HEK293 (cell line): Measurements from ENCODE around the gene ZNF860.

Experiments used
- BCL11B ChIP-seq: fragments of 450-650 bp; formaldehyde crosslinking; IDR thresholded peaks from 2 replicates; pipeline ENCODE4 v1.5.1; 2016; ENCODE audit warnings: low read depth, missing biosample characterization, missing genetic modification characterization
- HIC1 ChIP-seq: fragments of 450-650 bp; formaldehyde crosslinking; IDR thresholded peaks from 2 replicates; pipeline ENCODE4 v1.5.1; 2016; ENCODE audit warnings: missing biosample characterization, missing genetic modification characterization
- IKZF3 ChIP-seq: fragments of 450-650 bp; IDR thresholded peaks from 2 replicates; pipeline ENCODE4 v1.5.0; 2018; ENCODE audit warnings: missing biosample characterization, mild to moderate bottlenecking, missing genetic modification characterization, moderate library complexity
- KLF16 ChIP-seq: fragments of 450-650 bp; formaldehyde crosslinking; IDR thresholded peaks from 2 replicates; pipeline ENCODE4 v1.5.1; 2017; ENCODE audit warnings: missing biosample characterization, missing genetic modification characterization
- PRDM2 ChIP-seq: fragments of 450-650 bp; formaldehyde crosslinking; IDR thresholded peaks from 2 replicates; pipeline ENCODE4 v1.5.1; 2016; ENCODE audit warnings: missing biosample characterization, missing genetic modification characterization, borderline replicate concordance
- SP2 ChIP-seq: fragments of 450-650 bp; formaldehyde crosslinking; IDR thresholded peaks from 2 replicates; pipeline ENCODE4 v1.5.1; 2016; ENCODE audit warnings: missing biosample characterization, missing genetic modification characterization
- WT1 ChIP-seq: fragments of 450-650 bp; formaldehyde crosslinking; IDR thresholded peaks from 2 replicates; pipeline ENCODE4 v1.5.1; 2016; ENCODE audit warnings: missing biosample characterization, missing genetic modification characterization
- ZBTB20 ChIP-seq: fragments of 450-650 bp; formaldehyde crosslinking; IDR thresholded peaks from 2 replicates; pipeline ENCODE4 v1.5.1; 2016; ENCODE audit warnings: missing biosample characterization, missing genetic modification characterization
- ZBTB48 ChIP-seq: fragments of 450-650 bp; formaldehyde crosslinking; IDR thresholded peaks from 2 replicates; pipeline ENCODE4 v1.5.1; 2016; ENCODE audit warnings: missing biosample characterization, missing genetic modification characterization
- ZBTB8A ChIP-seq: fragments of 450-650 bp; formaldehyde crosslinking; IDR thresholded peaks from 2 replicates; pipeline ENCODE4 v1.5.1; 2016; ENCODE audit warnings: missing biosample characterization, missing genetic modification characterization
- ZNF501 ChIP-seq: fragments of 450-650 bp; formaldehyde crosslinking; IDR thresholded peaks from 2 replicates; pipeline ENCODE4 v1.5.1; 2016; ENCODE audit warnings: missing biosample characterization, missing genetic modification characterization
- ZNF514 ChIP-seq: fragments of 450-650 bp; formaldehyde crosslinking; IDR thresholded peaks from 2 replicates; pipeline ENCODE4 v1.5.1; 2016; ENCODE audit warnings: missing biosample characterization, missing genetic modification characterization
- ZNF692 ChIP-seq: fragments of 450-650 bp; formaldehyde crosslinking; IDR thresholded peaks from 2 replicates; pipeline ENCODE4 v1.5.1; 2016; ENCODE audit warnings: missing biosample characterization, missing genetic modification characterization
- ZNF792 ChIP-seq: fragments of 450-650 bp; formaldehyde crosslinking; IDR thresholded peaks from 2 replicates; pipeline ENCODE4 v1.5.1; 2016; ENCODE audit warnings: missing biosample characterization, missing genetic modification characterization
- TF ChIP-seq, protein P1 (sequence below): fragments of 450-650 bp; formaldehyde crosslinking; IDR thresholded peaks from 2 replicates; pipeline ENCODE4 v1.5.1; 2016; ENCODE audit warnings: missing biosample characterization, missing genetic modification characterization, borderline replicate concordance
- TF ChIP-seq, protein P2 (sequence below): fragments of 450-650 bp; formaldehyde crosslinking; IDR thresholded peaks from 2 replicates; pipeline ENCODE4 v1.5.1; 2016; ENCODE audit warnings: missing biosample characterization, missing genetic modification characterization
- TF ChIP-seq, protein P3 (sequence below): fragments of 450-650 bp; formaldehyde crosslinking; IDR thresholded peaks from 2 replicates; pipeline ENCODE4 v1.5.1; 2016; ENCODE audit warnings: missing biosample characterization, missing genetic modification characterization
- TF ChIP-seq, protein P4 (sequence below): fragments of 450-650 bp; formaldehyde crosslinking; conservative IDR thresholded peaks from 2 replicates; pipeline ENCODE4 v1.5.1; 2016; ENCODE audit warnings: low read depth, missing biosample characterization, missing genetic modification characterization

ZNF860 gene

DNA sequence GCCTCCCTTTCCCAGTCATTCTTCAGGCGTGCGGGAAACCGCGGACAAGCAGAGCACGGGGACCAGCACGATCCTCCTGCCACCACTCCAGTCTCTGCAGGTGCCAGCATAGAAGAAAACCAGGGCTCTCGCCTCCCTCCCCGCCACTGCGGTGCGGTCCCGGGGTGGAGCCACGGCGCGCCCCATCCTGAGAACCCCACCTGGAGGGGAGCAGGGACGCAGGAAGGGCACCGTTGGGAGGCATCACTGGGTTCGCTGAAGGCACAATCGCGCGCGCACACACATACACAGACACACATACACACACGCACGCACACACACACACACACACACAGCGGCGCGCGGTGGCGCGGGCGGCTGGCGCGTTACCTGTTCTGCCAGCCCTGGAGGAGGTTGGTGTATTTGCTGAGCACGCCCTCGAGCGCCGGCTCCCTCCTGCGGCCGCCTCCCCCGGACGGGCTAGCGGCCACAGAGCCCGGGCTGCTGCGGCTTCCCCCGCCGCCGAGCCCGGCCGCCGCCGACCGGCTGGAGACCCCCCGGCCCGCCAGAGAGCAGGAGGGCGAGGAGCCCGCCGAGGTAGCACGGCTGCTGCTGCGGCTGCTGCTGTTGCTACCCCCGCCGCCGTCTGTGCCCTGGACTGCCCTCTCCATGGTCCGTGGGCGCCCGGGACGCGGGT is 882 bp upstream of the ZNF860 start (continued):
- TF ChIP-seq, protein P1, sequence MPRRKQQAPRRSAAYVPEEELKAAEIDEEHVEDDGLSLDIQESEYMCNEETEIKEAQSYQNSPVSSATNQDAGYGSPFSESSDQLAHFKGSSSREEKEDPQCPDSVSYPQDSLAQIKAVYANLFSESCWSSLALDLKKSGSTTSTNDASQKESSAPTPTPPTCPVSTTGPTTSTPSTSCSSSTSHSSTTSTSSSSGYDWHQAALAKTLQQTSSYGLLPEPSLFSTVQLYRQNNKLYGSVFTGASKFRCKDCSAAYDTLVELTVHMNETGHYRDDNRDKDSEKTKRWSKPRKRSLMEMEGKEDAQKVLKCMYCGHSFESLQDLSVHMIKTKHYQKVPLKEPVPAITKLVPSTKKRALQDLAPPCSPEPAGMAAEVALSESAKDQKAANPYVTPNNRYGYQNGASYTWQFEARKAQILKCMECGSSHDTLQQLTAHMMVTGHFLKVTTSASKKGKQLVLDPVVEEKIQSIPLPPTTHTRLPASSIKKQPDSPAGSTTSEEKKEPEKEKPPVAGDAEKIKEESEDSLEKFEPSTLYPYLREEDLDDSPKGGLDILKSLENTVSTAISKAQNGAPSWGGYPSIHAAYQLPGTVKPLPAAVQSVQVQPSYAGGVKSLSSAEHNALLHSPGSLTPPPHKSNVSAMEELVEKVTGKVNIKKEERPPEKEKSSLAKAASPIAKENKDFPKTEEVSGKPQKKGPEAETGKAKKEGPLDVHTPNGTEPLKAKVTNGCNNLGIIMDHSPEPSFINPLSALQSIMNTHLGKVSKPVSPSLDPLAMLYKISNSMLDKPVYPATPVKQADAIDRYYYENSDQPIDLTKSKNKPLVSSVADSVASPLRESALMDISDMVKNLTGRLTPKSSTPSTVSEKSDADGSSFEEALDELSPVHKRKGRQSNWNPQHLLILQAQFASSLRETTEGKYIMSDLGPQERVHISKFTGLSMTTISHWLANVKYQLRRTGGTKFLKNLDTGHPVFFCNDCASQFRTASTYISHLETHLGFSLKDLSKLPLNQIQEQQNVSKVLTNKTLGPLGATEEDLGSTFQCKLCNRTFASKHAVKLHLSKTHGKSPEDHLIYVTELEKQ (tag by site-specific recombination), result 0 out of 2 replicates have a peak, but pooled peaks have one; percentile 33
- TF ChIP-seq ZBTB20 (tag by site-specific recombination) (peak; percentile 96), ZNF692 (tag by site-specific recombination) (peak; percentile 61; the same call in 1 of the 2 replicates), BCL11B (tag by site-specific recombination) (no peak), KLF16 (tag by site-specific recombination) (peak; percentile 84), HIC1 (tag by site-specific recombination) (peak; percentile 81), WT1 (tag by site-specific recombination) (0 out of 2 replicates have a peak, but pooled peaks have one; percentile 29), ZBTB48 (tag by site-specific recombination) (peak; percentile 63; the same call in 1 of the 2 replicates), ZNF501 (tag by site-specific recombination) (peak; percentile 84), ZNF792 (tag by site-specific recombination) (peak; percentile 80; the same call in 1 of the 2 replicates), PRDM2 (tag by site-specific recombination) (no peak), ZBTB8A (tag by site-specific recombination) (peak; percentile 76), IKZF3 (no peak), ZNF514 (no peak), SP2 (tag by site-specific recombination) (peak; percentile 55)
- TF ChIP-seq, protein P2, sequence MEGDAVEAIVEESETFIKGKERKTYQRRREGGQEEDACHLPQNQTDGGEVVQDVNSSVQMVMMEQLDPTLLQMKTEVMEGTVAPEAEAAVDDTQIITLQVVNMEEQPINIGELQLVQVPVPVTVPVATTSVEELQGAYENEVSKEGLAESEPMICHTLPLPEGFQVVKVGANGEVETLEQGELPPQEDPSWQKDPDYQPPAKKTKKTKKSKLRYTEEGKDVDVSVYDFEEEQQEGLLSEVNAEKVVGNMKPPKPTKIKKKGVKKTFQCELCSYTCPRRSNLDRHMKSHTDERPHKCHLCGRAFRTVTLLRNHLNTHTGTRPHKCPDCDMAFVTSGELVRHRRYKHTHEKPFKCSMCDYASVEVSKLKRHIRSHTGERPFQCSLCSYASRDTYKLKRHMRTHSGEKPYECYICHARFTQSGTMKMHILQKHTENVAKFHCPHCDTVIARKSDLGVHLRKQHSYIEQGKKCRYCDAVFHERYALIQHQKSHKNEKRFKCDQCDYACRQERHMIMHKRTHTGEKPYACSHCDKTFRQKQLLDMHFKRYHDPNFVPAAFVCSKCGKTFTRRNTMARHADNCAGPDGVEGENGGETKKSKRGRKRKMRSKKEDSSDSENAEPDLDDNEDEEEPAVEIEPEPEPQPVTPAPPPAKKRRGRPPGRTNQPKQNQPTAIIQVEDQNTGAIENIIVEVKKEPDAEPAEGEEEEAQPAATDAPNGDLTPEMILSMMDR, result peak; percentile 84
- TF ChIP-seq, protein P3, sequence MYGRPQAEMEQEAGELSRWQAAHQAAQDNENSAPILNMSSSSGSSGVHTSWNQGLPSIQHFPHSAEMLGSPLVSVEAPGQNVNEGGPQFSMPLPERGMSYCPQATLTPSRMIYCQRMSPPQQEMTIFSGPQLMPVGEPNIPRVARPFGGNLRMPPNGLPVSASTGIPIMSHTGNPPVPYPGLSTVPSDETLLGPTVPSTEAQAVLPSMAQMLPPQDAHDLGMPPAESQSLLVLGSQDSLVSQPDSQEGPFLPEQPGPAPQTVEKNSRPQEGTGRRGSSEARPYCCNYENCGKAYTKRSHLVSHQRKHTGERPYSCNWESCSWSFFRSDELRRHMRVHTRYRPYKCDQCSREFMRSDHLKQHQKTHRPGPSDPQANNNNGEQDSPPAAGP (tag by site-specific recombination), result peak; percentile 76
- TF ChIP-seq, protein P4, sequence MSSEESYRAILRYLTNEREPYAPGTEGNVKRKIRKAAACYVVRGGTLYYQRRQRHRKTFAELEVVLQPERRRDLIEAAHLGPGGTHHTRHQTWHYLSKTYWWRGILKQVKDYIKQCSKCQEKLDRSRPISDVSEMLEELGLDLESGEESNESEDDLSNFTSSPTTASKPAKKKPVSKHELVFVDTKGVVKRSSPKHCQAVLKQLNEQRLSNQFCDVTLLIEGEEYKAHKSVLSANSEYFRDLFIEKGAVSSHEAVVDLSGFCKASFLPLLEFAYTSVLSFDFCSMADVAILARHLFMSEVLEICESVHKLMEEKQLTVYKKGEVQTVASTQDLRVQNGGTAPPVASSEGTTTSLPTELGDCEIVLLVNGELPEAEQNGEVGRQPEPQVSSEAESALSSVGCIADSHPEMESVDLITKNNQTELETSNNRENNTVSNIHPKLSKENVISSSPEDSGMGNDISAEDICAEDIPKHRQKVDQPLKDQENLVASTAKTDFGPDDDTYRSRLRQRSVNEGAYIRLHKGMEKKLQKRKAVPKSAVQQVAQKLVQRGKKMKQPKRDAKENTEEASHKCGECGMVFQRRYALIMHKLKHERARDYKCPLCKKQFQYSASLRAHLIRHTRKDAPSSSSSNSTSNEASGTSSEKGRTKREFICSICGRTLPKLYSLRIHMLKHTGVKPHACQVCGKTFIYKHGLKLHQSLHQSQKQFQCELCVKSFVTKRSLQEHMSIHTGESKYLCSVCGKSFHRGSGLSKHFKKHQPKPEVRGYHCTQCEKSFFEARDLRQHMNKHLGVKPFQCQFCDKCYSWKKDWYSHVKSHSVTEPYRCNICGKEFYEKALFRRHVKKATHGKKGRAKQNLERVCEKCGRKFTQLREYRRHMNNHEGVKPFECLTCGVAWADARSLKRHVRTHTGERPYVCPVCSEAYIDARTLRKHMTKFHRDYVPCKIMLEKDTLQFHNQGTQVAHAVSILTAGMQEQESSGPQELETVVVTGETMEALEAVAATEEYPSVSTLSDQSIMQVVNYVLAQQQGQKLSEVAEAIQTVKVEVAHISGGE (tag by site-specific recombination), result no peak
